Muscle layer of duodenum (tissue), 2 donors: ENCODE results near the gene MICAL2.

Experiments
- H3K27ac ChIP-seq: one replicate; pipeline ENCODE4 v1.7.0; 2013; ENCODE audit warnings: mild to moderate bottlenecking, low read length
- H3K27me3 ChIP-seq: one replicate; pipeline ENCODE4 v1.7.0; 2013; ENCODE audit warnings: low read depth, mild to moderate bottlenecking, control low read depth, low read length
- H3K36me3 ChIP-seq, 2 donors: one replicate each; pipeline ENCODE4 v1.7.0; 2013; ENCODE audit warnings: low read length in 2 of 2, control low read depth in 1 of 2, mild to moderate bottlenecking in 1 of 2; ENCODE audit not compliant: insufficient read depth in 2 of 2, control insufficient read depth in 1 of 2
- H3K4me1 ChIP-seq, 2 donors: one replicate each; pipeline ENCODE4 v1.7.0; 2013; ENCODE audit warnings: low read length in 2 of 2, mild to moderate bottlenecking in 2 of 2, control low read depth in 1 of 2, moderate library complexity in 1 of 2; ENCODE audit not compliant: insufficient read depth in 2 of 2, control insufficient read depth in 1 of 2
- H3K4me3 ChIP-seq, 2 donors: one replicate each; pipeline ENCODE4 v1.7.0; 2013; ENCODE audit warnings: low read length in 2 of 2, low read depth in 1 of 2, mild to moderate bottlenecking in 1 of 2
- H3K9me3 ChIP-seq, 2 donors: one replicate each; pipeline ENCODE4 v1.7.0; 2013; ENCODE audit warnings: low read length in 2 of 2, control low read depth in 1 of 2, mild to moderate bottlenecking in 1 of 2; ENCODE audit not compliant: control insufficient read depth in 1 of 2
- donor health status: healthy.

Gene MICAL2

DNA sequence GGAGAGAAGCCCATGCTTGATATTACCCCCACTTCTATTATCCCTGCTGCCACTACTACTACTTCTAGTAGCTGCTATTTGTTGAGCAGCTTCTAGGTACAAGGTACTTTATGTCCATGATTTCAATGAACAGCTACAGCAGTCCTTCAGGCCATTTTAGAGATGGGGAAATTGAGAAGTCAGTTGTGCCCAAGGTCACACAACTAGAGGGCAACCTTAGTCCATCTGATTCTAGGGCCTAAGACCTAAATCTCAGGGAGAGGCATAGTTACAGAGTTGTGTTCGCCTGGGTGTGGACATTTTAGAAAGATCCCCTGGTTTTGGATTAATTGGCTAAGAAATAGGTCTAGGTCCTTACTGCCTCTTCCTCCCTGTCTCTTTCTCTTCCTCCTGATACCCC lies 52.3 kb downstream of the MICAL2 start:
- Histone ChIP-seq H3K36me3 (peaks cover 7 to 24% of the 10 kb centered on the region in 2 donors), H3K27ac (peak overlapping the region; percentile 84), H3K4me1 (peaks cover 17 to 40% of the 10 kb centered on the region in 2 donors), H3K27me3 (no peaks in the 10 kb centered on the region), H3K4me3 (no peak overlapping the region), H3K9me3 (no peaks in the 10 kb centered on the region)

GRCh38 chr11:12163181-12163941 lies 53.0 kb downstream of the MICAL2 start:
- Histone ChIP-seq H3K4me1 (peaks cover 16 to 34% of the 10 kb centered on the region in 2 donors), H3K9me3 (no peaks in the 10 kb centered on the region), H3K27ac (peak overlapping the region; percentile 84), H3K36me3 (peaks cover 7 to 24% of the 10 kb centered on the region in 2 donors), H3K27me3 (no peaks in the 10 kb centered on the region), H3K4me3 (no peak overlapping the region)

GRCh38 chr11:12164061-12165014 lies 53.9 kb downstream of the MICAL2 start:
- no peaks in the 10 kb centered on the region for H3K27me3 ChIP-seq
- peaks cover 7 to 24% of the 10 kb centered on the region in 2 donors for H3K36me3 ChIP-seq
- H3K9me3 ChIP-seq = no peaks in the 10 kb centered on the region
- H3K4me1 ChIP-seq = peaks cover 10 to 26% of the 10 kb centered on the region in 2 donors
- no peak overlapping the region for H3K4me3 ChIP-seq
- H3K27ac ChIP-seq = peak overlapping the region; percentile 84

GRCh38 chr11:12165237-12165875 lies 55.0 kb downstream of the MICAL2 start:
- H3K36me3 ChIP-seq = peaks cover 7 to 24% of the 10 kb centered on the region in 2 donors
- no peaks in the 10 kb centered on the region for H3K9me3 ChIP-seq
- peak overlapping the region; percentile 25 for H3K27ac ChIP-seq
- no peaks in the 10 kb centered on the region for H3K27me3 ChIP-seq
- H3K4me1 ChIP-seq = peaks cover 6 to 23% of the 10 kb centered on the region in 2 donors
- H3K4me3 ChIP-seq = no peak overlapping the region

DNA sequence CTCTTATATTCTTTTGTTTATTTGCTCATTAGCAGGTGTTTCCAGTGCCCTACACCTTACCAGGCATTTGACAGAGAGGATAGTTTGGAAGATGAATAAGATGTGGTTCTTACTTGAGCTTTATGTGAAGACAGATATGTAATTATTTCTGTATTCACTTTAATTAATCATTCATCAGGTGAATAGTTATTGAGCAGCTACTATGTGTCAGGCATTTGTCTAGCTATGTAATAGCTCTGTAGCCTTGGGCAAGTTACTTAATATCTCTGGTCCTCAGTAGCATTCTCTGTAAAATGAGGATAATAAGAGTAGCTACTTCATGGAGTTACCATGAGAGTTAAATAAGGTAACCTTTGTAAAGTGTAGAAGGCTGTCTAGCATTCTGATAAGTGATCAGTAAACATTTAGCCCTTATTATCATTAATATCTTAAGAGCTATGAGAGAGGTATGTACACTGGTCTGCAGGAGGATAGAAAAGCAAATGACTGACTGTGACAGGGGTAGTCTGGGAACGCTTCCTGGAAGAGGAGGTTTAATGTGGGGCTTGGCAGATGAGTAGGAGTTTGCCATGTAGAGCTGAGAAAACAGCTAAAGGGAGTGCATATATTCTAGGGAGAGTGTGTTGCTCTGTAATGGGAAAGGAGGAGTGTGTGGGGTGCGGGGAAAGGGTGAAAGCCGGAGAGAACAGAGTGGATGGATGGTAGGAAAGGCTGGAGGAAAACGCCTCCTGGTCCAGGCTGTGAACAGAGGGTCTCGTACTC lies 56.1 kb downstream of the MICAL2 start:
- Histone ChIP-seq H3K4me1 (peaks cover 12 to 31% of the 10 kb centered on the region in 2 donors), H3K9me3 (no peaks in the 10 kb centered on the region), H3K27ac (peak overlapping the region; percentile 25), H3K27me3 (no peaks in the 10 kb centered on the region), H3K36me3 (peaks cover 7 to 24% of the 10 kb centered on the region in 2 donors), H3K4me3 (no peak overlapping the region)

GRCh38 chr11:12167061-12168000 lies 56.9 kb downstream of the MICAL2 start:
- Histone ChIP-seq H3K27ac (peak overlapping the region; percentile 7), H3K4me1 (peaks cover 12 to 23% of the 10 kb centered on the region in 2 donors), H3K27me3 (no peaks in the 10 kb centered on the region), H3K36me3 (peaks cover 7 to 21% of the 10 kb centered on the region in 2 donors), H3K9me3 (no peaks in the 10 kb centered on the region), H3K4me3 (no peak overlapping the region)

- Histone ChIP-seq H3K36me3 (peaks cover 7 to 16% of the 10 kb centered on the region in 2 donors), H3K4me3 (no peak overlapping the region), H3K27ac (no peak overlapping the region), H3K9me3 (no peaks in the 10 kb centered on the region), H3K4me1 (peaks cover 13 to 21% of the 10 kb centered on the region in 2 donors), H3K27me3 (no peaks in the 10 kb centered on the region)
These were observed 57.7 kb downstream of the MICAL2 start for GRCh38 chr11:12168114-12168513.

GRCh38 chr11:12169822-12170221 lies 59.4 kb downstream of the MICAL2 start:
- H3K27ac ChIP-seq = no peak overlapping the region
- peaks cover 0 to 5% of the 10 kb centered on the region in 2 donors for H3K36me3 ChIP-seq
- H3K9me3 ChIP-seq = no peaks in the 10 kb centered on the region
- H3K4me3 ChIP-seq = no peak overlapping the region
- H3K4me1 ChIP-seq = peaks cover 8 to 18% of the 10 kb centered on the region in 2 donors
- no peaks in the 10 kb centered on the region for H3K27me3 ChIP-seq

- peaks cover under 1 to 2% of the 10 kb centered on the region in 2 donors for H3K36me3 ChIP-seq
- peaks cover 8 to 18% of the 10 kb centered on the region in 2 donors for H3K4me1 ChIP-seq
- H3K9me3 ChIP-seq = no peaks in the 10 kb centered on the region
- H3K4me3 ChIP-seq = no peak overlapping the region
- no peaks in the 10 kb centered on the region for H3K27me3 ChIP-seq
- no peak overlapping the region for H3K27ac ChIP-seq
These were observed 60.1 kb downstream of the MICAL2 start for GRCh38 chr11:12170501-12170900.

GRCh38 chr11:12170984-12171383 lies 60.6 kb downstream of the MICAL2 start:
- Histone ChIP-seq H3K4me1 (peaks cover 8 to 18% of the 10 kb centered on the region in 2 donors), H3K27me3 (no peaks in the 10 kb centered on the region), H3K27ac (no peak overlapping the region), H3K4me3 (no peak overlapping the region), H3K36me3 (peaks cover 0 to 5% of the 10 kb centered on the region in 2 donors), H3K9me3 (no peaks in the 10 kb centered on the region)
